GM23338 (cell line): ENCODE data around the gene PDE4B.

ENCODE experiments used
- CTCF ChIP-seq, 2 experiments: fragments of 200-600 bp in 1 of 2; sonication (generic) in 1 of 2; conservative IDR thresholded peaks; 2 replicates each; pipeline versions ENCODE4 v1.5.1 to v1.6.1; 2016 to 2017; ENCODE audit warnings: antibody characterized with exemption in 2 of 2, low read depth in 2 of 2, mild to moderate bottlenecking in 2 of 2, moderate library complexity in 1 of 2
- EZH2 ChIP-seq: fragments of 200-600 bp; sonication (generic); IDR thresholded peaks from one replicate; pipeline ENCODE4 v1.8.0; 2017; ENCODE audit warnings: antibody characterized with exemption, mild to moderate bottlenecking, low read depth; ENCODE audit not compliant: unreplicated experiment
- POLR2AphosphoS5 ChIP-seq: IDR thresholded peaks from 2 replicates; pipeline ENCODE4 v1.6.1; 2016; ENCODE audit warnings: antibody characterized with exemption, low read depth
- REST ChIP-seq: IDR thresholded peaks from one replicate; pipeline ENCODE4 v1.6.1; 2018; ENCODE audit warnings: antibody characterized with exemption; ENCODE audit not compliant: unreplicated experiment

GRCh38 chr1:66355756-66356155 is 563.1 kb downstream of the PDE4B start:
- TF ChIP-seq CTCF (conservative IDR thresholded peaks at IDR 0.05; ENCODE audit: low read depth in 2 of 2) (no peak), POLR2AphosphoS5 (no peak), REST (no peak), EZH2 (no peak)
